ENCODE measurements around the gene SYNGR3.
"Not testable (repeated sequence)": the region's sequence is repeated elsewhere in the genome, so short reads cannot be mapped to it uniquely, and the experiment has no call there.

The SYNGR3 gene

GRCh38 chr16:2008009-2008526, 18.3 kb downstream of the SYNGR3 start:
- peaks cover 27% of the 10 kb centered on the region for H3K4me1 ChIP-seq (ENCODE audit: control insufficient read depth, insufficient read depth, low read length)
- no peak overlapping the region for H3K27ac ChIP-seq (ENCODE audit: low read depth, low read length)
- no peak overlapping the region for H3K9ac ChIP-seq (ENCODE audit: low read depth, low read length)
- peak overlapping the region; percentile 88 for H3K4me3 ChIP-seq (ENCODE audit: low read depth, low read length)
- H3K27me3 ChIP-seq (ENCODE audit: control insufficient read depth, insufficient read depth, low read length): no peaks in the 10 kb centered on the region
- peaks cover 11% of the 10 kb centered on the region for H3K36me3 ChIP-seq (ENCODE audit: control insufficient read depth, insufficient read depth, low read length)
- H3K9me3 ChIP-seq (ENCODE audit: control insufficient read depth, insufficient read depth, low read length): no peaks in the 10 kb centered on the region

- H3K4me3 ChIP-seq (ENCODE audit: low read depth, low read length): peak overlapping the region; percentile 88
- peaks cover 27% of the 10 kb centered on the region for H3K4me1 ChIP-seq (ENCODE audit: control insufficient read depth, insufficient read depth, low read length)
- H3K36me3 ChIP-seq (ENCODE audit: control insufficient read depth, insufficient read depth, low read length): peaks cover 6% of the 10 kb centered on the region
- no peaks in the 10 kb centered on the region for H3K9me3 ChIP-seq (ENCODE audit: control insufficient read depth, insufficient read depth, low read length)
- H3K9ac ChIP-seq (ENCODE audit: low read depth, low read length): peak overlapping the region; percentile 73; the same call in 1 of the 2 replicates
- H3K27me3 ChIP-seq (ENCODE audit: control insufficient read depth, insufficient read depth, low read length): no peaks in the 10 kb centered on the region
- H3K27ac ChIP-seq (ENCODE audit: low read depth, low read length): peak overlapping the region; percentile 69
These were observed 18.9 kb downstream of the SYNGR3 start for GRCh38 chr16:2008631-2009163.

- peaks cover 25% of the 10 kb centered on the region for H3K4me1 ChIP-seq (ENCODE audit: control insufficient read depth, insufficient read depth, low read length)
- H3K36me3 ChIP-seq (ENCODE audit: control insufficient read depth, insufficient read depth, low read length): peaks cover 6% of the 10 kb centered on the region
- peak overlapping the region; percentile 69 for H3K27ac ChIP-seq (ENCODE audit: low read depth, low read length)
- H3K4me3 ChIP-seq (ENCODE audit: low read depth, low read length): peak overlapping the region; percentile 88
- no peaks in the 10 kb centered on the region for H3K27me3 ChIP-seq (ENCODE audit: control insufficient read depth, insufficient read depth, low read length)
- peak overlapping the region; percentile 73; the same call in 1 of the 2 replicates for H3K9ac ChIP-seq (ENCODE audit: low read depth, low read length)
- H3K9me3 ChIP-seq (ENCODE audit: control insufficient read depth, insufficient read depth, low read length): no peaks in the 10 kb centered on the region
These were observed 19.5 kb downstream of the SYNGR3 start for GRCh38 chr16:2009164-2009711.

GRCh38 chr16:2009791-2010510, 20.2 kb downstream of the SYNGR3 start, which contains the start of gene ZNF598:
TSS of gene ZNF598 (minus strand) at chr16:2009821.
- H3K27ac ChIP-seq (ENCODE audit: low read depth, low read length): peak within 1 kb of the TSS; percentile 90
- peak within 1 kb of the TSS; percentile 95 for H3K4me3 ChIP-seq (ENCODE audit: low read depth, low read length)
- H3K4me1 ChIP-seq (ENCODE audit: control insufficient read depth, insufficient read depth, low read length): peaks cover 20% of the 10 kb centered on the region
- no peaks in the 10 kb centered on the region for H3K27me3 ChIP-seq (ENCODE audit: control insufficient read depth, insufficient read depth, low read length)
- H3K9me3 ChIP-seq (ENCODE audit: control insufficient read depth, insufficient read depth, low read length): no peaks in the 10 kb centered on the region
- peak within 1 kb of the TSS; percentile 88 for H3K9ac ChIP-seq (ENCODE audit: low read depth, low read length)
- H3K36me3 ChIP-seq (ENCODE audit: control insufficient read depth, insufficient read depth, low read length): peaks cover 6% of the 10 kb centered on the region

GRCh38 chr16:2011726-2012125, 22.0 kb downstream of the SYNGR3 start:
- not testable (repeated sequence) for H3K4me3 ChIP-seq (ENCODE audit: low read depth, low read length); H3K9ac ChIP-seq (ENCODE audit: low read depth, low read length); H3K27me3 ChIP-seq (ENCODE audit: control insufficient read depth, insufficient read depth, low read length); H3K9me3 ChIP-seq (ENCODE audit: control insufficient read depth, insufficient read depth, low read length); H3K36me3 ChIP-seq (ENCODE audit: control insufficient read depth, insufficient read depth, low read length); H3K27ac ChIP-seq (ENCODE audit: low read depth, low read length)
- H3K4me1 ChIP-seq (ENCODE audit: control insufficient read depth, insufficient read depth, low read length): peaks cover 20% of the 10 kb centered on the region

GRCh38 chr16:2013527-2013926, 23.8 kb downstream of the SYNGR3 start:
- H3K27me3 ChIP-seq (ENCODE audit: control insufficient read depth, insufficient read depth, low read length): peaks cover 5% of the 10 kb centered on the region; the same call in 1 of the 2 replicates
- H3K36me3 ChIP-seq (ENCODE audit: control insufficient read depth, insufficient read depth, low read length): no peaks in the 10 kb centered on the region
- peaks cover 8% of the 10 kb centered on the region for H3K4me1 ChIP-seq (ENCODE audit: control insufficient read depth, insufficient read depth, low read length)
- no peak overlapping the region for H3K9ac ChIP-seq (ENCODE audit: low read depth, low read length)
- H3K4me3 ChIP-seq (ENCODE audit: low read depth, low read length): no peak overlapping the region
- H3K27ac ChIP-seq (ENCODE audit: low read depth, low read length): no peak overlapping the region
- no peaks in the 10 kb centered on the region for H3K9me3 ChIP-seq (ENCODE audit: control insufficient read depth, insufficient read depth, low read length)

GRCh38 chr16:2015117-2015946, 25.6 kb downstream of the SYNGR3 start:
- Histone ChIP-seq H3K27me3 (ENCODE audit: control insufficient read depth, insufficient read depth, low read length) (peaks cover 22% of the 10 kb centered on the region), H3K36me3 (ENCODE audit: control insufficient read depth, insufficient read depth, low read length) (no peaks in the 10 kb centered on the region), H3K27ac (ENCODE audit: low read depth, low read length) (no peak overlapping the region), H3K9me3 (ENCODE audit: control insufficient read depth, insufficient read depth, low read length) (no peaks in the 10 kb centered on the region), H3K4me1 (ENCODE audit: control insufficient read depth, insufficient read depth, low read length) (peaks cover 3% of the 10 kb centered on the region), H3K4me3 (ENCODE audit: low read depth, low read length) (no peak overlapping the region), H3K9ac (ENCODE audit: low read depth, low read length) (no peak overlapping the region)

GRCh38 chr16:2015947-2016208, 26.1 kb downstream of the SYNGR3 start:
- no peak overlapping the region for H3K27ac ChIP-seq (ENCODE audit: low read depth, low read length)
- no peak overlapping the region for H3K9ac ChIP-seq (ENCODE audit: low read depth, low read length)
- H3K36me3 ChIP-seq (ENCODE audit: control insufficient read depth, insufficient read depth, low read length): no peaks in the 10 kb centered on the region
- no peak overlapping the region for H3K4me3 ChIP-seq (ENCODE audit: low read depth, low read length)
- H3K27me3 ChIP-seq (ENCODE audit: control insufficient read depth, insufficient read depth, low read length): peaks cover 28% of the 10 kb centered on the region
- no peaks in the 10 kb centered on the region for H3K4me1 ChIP-seq (ENCODE audit: control insufficient read depth, insufficient read depth, low read length)
- H3K9me3 ChIP-seq (ENCODE audit: control insufficient read depth, insufficient read depth, low read length): no peaks in the 10 kb centered on the region

- Histone ChIP-seq H3K4me3 (ENCODE audit: low read depth, low read length) (no peak overlapping the region), H3K27me3 (ENCODE audit: control insufficient read depth, insufficient read depth, low read length) (peaks cover 33% of the 10 kb centered on the region), H3K36me3 (ENCODE audit: control insufficient read depth, insufficient read depth, low read length) (no peaks in the 10 kb centered on the region), H3K9ac (ENCODE audit: low read depth, low read length) (no peak overlapping the region), H3K9me3 (ENCODE audit: control insufficient read depth, insufficient read depth, low read length) (no peaks in the 10 kb centered on the region), H3K27ac (ENCODE audit: low read depth, low read length) (no peak overlapping the region), H3K4me1 (ENCODE audit: control insufficient read depth, insufficient read depth, low read length) (no peaks in the 10 kb centered on the region)
These were observed 26.7 kb downstream of the SYNGR3 start for GRCh38 chr16:2016407-2016922.

GRCh38 chr16:2019518-2019920, 29.7 kb downstream of the SYNGR3 start, which contains the start of gene NPW:
TSS of gene NPW (plus strand) at chr16:2019785.
- Histone ChIP-seq H3K27ac (ENCODE audit: low read depth, low read length) (no peak within 1 kb of the TSS), H3K9ac (ENCODE audit: low read depth, low read length) (no peak within 1 kb of the TSS; the same call in 1 of the 2 replicates), H3K9me3 (ENCODE audit: control insufficient read depth, insufficient read depth, low read length) (no peaks in the 10 kb centered on the region), H3K27me3 (ENCODE audit: control insufficient read depth, insufficient read depth, low read length) (peaks cover 41% of the 10 kb centered on the region), H3K36me3 (ENCODE audit: control insufficient read depth, insufficient read depth, low read length) (no peaks in the 10 kb centered on the region), H3K4me1 (ENCODE audit: control insufficient read depth, insufficient read depth, low read length) (no peaks in the 10 kb centered on the region), H3K4me3 (ENCODE audit: low read depth, low read length) (peak within 1 kb of the TSS; percentile 51)
